Smooth muscle cell (in vitro differentiated cells): Measurements from ENCODE around the gene JADE3. TPM values are rescaled to one million over a fixed set of nuclear protein-coding genes. Genes with fewer than 3 reads are reported as not detected.

Source experiments
- DNase-seq: peaks from one replicate; lab custom pipeline; 2025; ENCODE audit not compliant: unreplicated experiment; lab: John Stamatoyannopoulos, UW
- H2AFZ ChIP-seq: fragments of 200-600 bp; sonication (generic); 2 replicates; pipeline ENCODE4 v1.6.0; 2016; ENCODE audit warnings: antibody characterized with exemption, low read depth, mild to moderate bottlenecking
- H3F3A ChIP-seq: fragments of 200-600 bp; sonication (generic); 2 replicates; pipeline ENCODE4 v1.6.0; 2017; ENCODE audit warnings: antibody characterized with exemption, low read depth
- H3K27ac ChIP-seq: fragments of 200-600 bp; sonication (generic); 2 replicates; pipeline ENCODE4 v1.5.1; 2016; ENCODE audit warnings: low read depth, mild to moderate bottlenecking
- H3K27me3 ChIP-seq: fragments of 200-600 bp; sonication (generic); 2 replicates; pipeline ENCODE4 v1.6.1; 2016; ENCODE audit warnings: low read depth, mild to moderate bottlenecking
- H3K36me3 ChIP-seq: fragments of 200-600 bp; sonication (generic); 2 replicates; pipeline ENCODE4 v1.5.1; 2016; ENCODE audit warnings: low read depth
- H3K4me1 ChIP-seq: fragments of 200-600 bp; sonication (generic); 2 replicates; pipeline ENCODE4 v1.5.1; 2016; ENCODE audit warnings: low read depth
- H3K4me2 ChIP-seq: fragments of 200-600 bp; sonication (generic); 2 replicates; pipeline ENCODE4 v1.6.0; 2016; ENCODE audit warnings: mild to moderate bottlenecking
- H3K4me3 ChIP-seq: fragments of 200-600 bp; sonication (generic); 2 replicates; pipeline ENCODE4 v1.5.1; 2016; ENCODE audit warnings: mild to moderate bottlenecking
- H3K79me2 ChIP-seq: fragments of 200-600 bp; sonication (generic); 2 replicates; pipeline ENCODE4 v1.6.0; 2016; ENCODE audit warnings: low read depth, mild to moderate bottlenecking
- H3K9ac ChIP-seq: fragments of 200-600 bp; sonication (generic); 2 replicates; pipeline ENCODE4 v1.6.0; 2016; ENCODE audit warnings: low read depth
- H3K9me3 ChIP-seq: fragments of 200-600 bp; sonication (generic); replicated peaks from 2 replicates; pipeline ENCODE4 v1.5.1; 2016; ENCODE audit warnings: low read depth
- H4K20me1 ChIP-seq: fragments of 200-600 bp; sonication (generic); 2 replicates; pipeline ENCODE4 v1.6.0; 2016; ENCODE audit warnings: low read depth
- CTCF ChIP-seq: fragments of 200-600 bp; sonication (generic); IDR thresholded peaks from 2 replicates; pipeline ENCODE4 v1.5.1; 2017; ENCODE audit warnings: borderline replicate concordance, mild to moderate bottlenecking, antibody characterized with exemption; ENCODE audit not compliant: insufficient read depth, poor library complexity, severe bottlenecking
- WGBS: methylation state at CpG from one replicate; pipeline ENCODE4 v1.1.7; 2016; ENCODE audit warnings: low lambda C conversion rate; 5-methylcytosine and 5-hydroxymethylcytosine counted together
- polyA plus RNA-seq: library from polyadenylated mRNA; unstranded; fragments of >200 nt; fragmentation: Nextera tagmentation; extraction: Ambion mirVana; gene quantifications from 2 replicates; pipeline ENCODE4 v1.2.1, GENCODE V29; 2016
- total RNA-seq: library from RNA; depleted of rRNA; stranded (reverse); fragments of >200 nt; gene quantifications from 2 replicates; pipeline ENCODE4 v1.2.3, GENCODE V29; 2014

JADE3 gene
- total and polyA plus RNA-seq, 2 experiments from 2014 or later = 2.0 to 6.7 TPM

DNA sequence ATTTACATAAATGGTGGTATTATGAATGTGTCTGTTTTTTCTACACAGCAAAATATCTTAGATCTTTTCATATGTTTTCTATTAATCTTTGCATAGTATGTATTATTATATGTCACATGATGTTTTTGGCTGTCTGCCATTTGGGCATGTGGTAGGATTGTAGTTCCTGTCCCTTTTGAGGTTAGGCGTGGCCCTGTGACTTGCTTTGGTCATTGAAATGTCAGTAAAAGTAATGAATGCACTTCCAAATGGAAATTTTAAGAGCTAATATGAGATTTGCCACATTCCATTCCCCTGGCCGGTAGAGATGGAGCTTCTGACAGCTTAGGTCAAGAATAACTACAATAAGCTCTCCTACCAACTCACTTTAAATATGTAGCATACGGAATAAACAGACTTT, 45.1 kb downstream of the JADE3 start:
- H2AFZ ChIP-seq = no peak overlapping the region
- peaks cover 21% of the 10 kb centered on the region for H3K79me2 ChIP-seq
- peaks cover 3% of the 10 kb centered on the region for H3K4me1 ChIP-seq
- H3K27me3 ChIP-seq = no peaks in the 10 kb centered on the region
- no peaks in the 10 kb centered on the region for H4K20me1 ChIP-seq
- H3K9ac ChIP-seq = no peak overlapping the region
- no peak overlapping the region for H3K4me2 ChIP-seq
- 70% methylated on average over 3 of the region's 3 CpGs for WGBS
- no peaks in the 10 kb centered on the region for H3K9me3 ChIP-seq
- H3K27ac ChIP-seq = no peak overlapping the region
- H3F3A ChIP-seq = no peaks in the 10 kb centered on the region
- TF ChIP-seq CTCF = no peak
- no peaks in the 10 kb centered on the region for H3K36me3 ChIP-seq
- no peak for DNase-seq
- H3K4me3 ChIP-seq = no peak overlapping the region

GRCh38 chrX:46959101-46959500, 46.9 kb downstream of the JADE3 start:
- Histone ChIP-seq H3K27ac (no peak overlapping the region), H3K4me1 (no peaks in the 10 kb centered on the region), H3K4me3 (no peak overlapping the region), H3F3A (no peaks in the 10 kb centered on the region), H4K20me1 (no peaks in the 10 kb centered on the region), H2AFZ (no peak overlapping the region), H3K36me3 (no peaks in the 10 kb centered on the region), H3K9ac (no peak overlapping the region), H3K9me3 (no peaks in the 10 kb centered on the region), H3K27me3 (no peaks in the 10 kb centered on the region), H3K79me2 (peaks cover 21% of the 10 kb centered on the region), H3K4me2 (no peak overlapping the region)
- WGBS = 54% methylated on average over 2 of the region's 2 CpGs
- no peak for TF ChIP-seq CTCF
- no peak for DNase-seq

DNA sequence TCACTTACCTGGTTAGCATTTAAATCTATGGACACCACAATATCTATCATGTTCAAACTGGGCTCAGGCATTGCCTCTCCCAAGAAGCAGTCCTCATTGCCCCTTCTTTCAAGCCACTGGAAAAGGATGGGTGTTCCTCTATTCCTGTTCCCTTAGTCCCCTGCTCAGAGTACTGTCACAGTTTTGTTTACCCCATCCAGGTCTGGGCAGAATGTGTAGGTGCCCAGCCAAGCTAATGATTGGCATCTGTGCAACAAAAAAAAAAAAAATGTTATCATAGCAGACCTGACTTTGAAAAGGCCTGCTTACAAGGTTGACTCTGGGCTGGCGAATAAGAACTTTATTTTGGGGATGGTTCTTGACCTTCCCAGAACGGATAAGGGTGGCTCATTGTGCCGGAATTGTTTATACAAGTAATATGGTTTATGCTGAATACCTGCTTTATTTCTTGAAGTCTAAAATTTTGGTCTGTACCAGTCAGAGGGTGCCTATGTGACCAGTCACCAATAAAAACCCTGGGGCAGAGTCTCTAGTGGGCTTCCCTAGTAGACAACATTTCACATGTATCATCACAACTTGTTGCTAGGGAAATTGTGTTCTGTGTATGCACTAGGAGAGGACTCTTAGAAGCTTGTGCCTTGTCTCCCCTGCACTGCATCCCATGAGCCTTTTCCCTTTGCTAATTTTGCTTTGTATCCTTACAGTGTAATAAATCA, 47.9 kb downstream of the JADE3 start:
- WGBS = 86% methylated on average over 3 of the region's 3 CpGs

More for the DNA sequence above, 47.9 kb downstream of the JADE3 start:
- no peak overlapping the region for H3K9ac ChIP-seq
- no peak overlapping the region for H2AFZ ChIP-seq
- H3K4me3 ChIP-seq = no peak overlapping the region
- no peak for TF ChIP-seq CTCF
- no peaks in the 10 kb centered on the region for H3F3A ChIP-seq
- H3K27ac ChIP-seq = no peak overlapping the region
- H3K4me1 ChIP-seq = no peaks in the 10 kb centered on the region
- H3K4me2 ChIP-seq = no peak overlapping the region
- no peaks in the 10 kb centered on the region for H3K27me3 ChIP-seq
- no peak for DNase-seq
- H4K20me1 ChIP-seq = no peaks in the 10 kb centered on the region
- H3K36me3 ChIP-seq = no peaks in the 10 kb centered on the region
- H3K79me2 ChIP-seq = peaks cover 21% of the 10 kb centered on the region
- no peaks in the 10 kb centered on the region for H3K9me3 ChIP-seq
